ENCODE data around the gene DNTT.
A peak's percentile ranks its signal among the peaks of the same experiment; 100 is the strongest.

DNTT gene

GRCh38 chr10:96309628-96310320 lies 5.5 kb downstream of the DNTT start:
- no peak for DNase-seq (ENCODE audit: low spot score)

GRCh38 chr10:96310321-96310669 lies 6.1 kb downstream of the DNTT start:
- no peak for DNase-seq (ENCODE audit: low spot score)

- no peak for DNase-seq (ENCODE audit: low spot score)
Measured at GRCh38 chr10:96311180-96311715, 7.0 kb downstream of the DNTT start.

GRCh38 chr10:96313344-96313743 lies 9.1 kb downstream of the DNTT start:
- no peak for DNase-seq (ENCODE audit: low spot score)

- no peak for DNase-seq (ENCODE audit: low spot score)
Measured at GRCh38 chr10:96317067-96317833, 13.0 kb downstream of the DNTT start.

- no peak for DNase-seq (ENCODE audit: low spot score)
Measured at GRCh38 chr10:96319754-96320474, 15.7 kb downstream of the DNTT start.

- no peak for DNase-seq (ENCODE audit: low spot score)
Measured at GRCh38 chr10:96321822-96322221, 17.6 kb downstream of the DNTT start.

GRCh38 chr10:96322275-96322674 lies 18.0 kb downstream of the DNTT start:
- no peak for DNase-seq (ENCODE audit: low spot score)

GRCh38 chr10:96324447-96324846 lies 20.2 kb downstream of the DNTT start:
- no peak for DNase-seq (ENCODE audit: low spot score)

GRCh38 chr10:96325719-96326373 lies 21.6 kb downstream of the DNTT start:
- DNase-seq (ENCODE audit: low spot score) = no peak

- DNase-seq (ENCODE audit: low spot score) = no peak
Measured at GRCh38 chr10:96327462-96327861, 23.2 kb downstream of the DNTT start.

GRCh38 chr10:96333101-96333500 lies 28.9 kb downstream of the DNTT start:
- no peak for DNase-seq (ENCODE audit: low spot score)

- DNase-seq (ENCODE audit: low spot score) = peak; percentile 18
Measured at GRCh38 chr10:96334616-96335526, 30.6 kb downstream of the DNTT start.

- no peak for DNase-seq (ENCODE audit: low spot score)
Measured at GRCh38 chr10:96337106-96337505, 32.9 kb downstream of the DNTT start.

- no peak for DNase-seq (ENCODE audit: low spot score)
Measured at GRCh38 chr10:96338279-96338925, 34.2 kb downstream of the DNTT start.

- no peak for DNase-seq (ENCODE audit: low spot score)
Measured at GRCh38 chr10:96339383-96339782, 35.1 kb downstream of the DNTT start.

GRCh38 chr10:96339956-96340904 lies 36.0 kb downstream of the DNTT start:
- peak; percentile 31 for DNase-seq (ENCODE audit: low spot score)

GRCh38 chr10:96341219-96342182 lies 37.3 kb downstream of the DNTT start:
- DNase-seq (ENCODE audit: low spot score) = no peak
